ENCODE measurements around the gene PLA2G15.

DNA sequence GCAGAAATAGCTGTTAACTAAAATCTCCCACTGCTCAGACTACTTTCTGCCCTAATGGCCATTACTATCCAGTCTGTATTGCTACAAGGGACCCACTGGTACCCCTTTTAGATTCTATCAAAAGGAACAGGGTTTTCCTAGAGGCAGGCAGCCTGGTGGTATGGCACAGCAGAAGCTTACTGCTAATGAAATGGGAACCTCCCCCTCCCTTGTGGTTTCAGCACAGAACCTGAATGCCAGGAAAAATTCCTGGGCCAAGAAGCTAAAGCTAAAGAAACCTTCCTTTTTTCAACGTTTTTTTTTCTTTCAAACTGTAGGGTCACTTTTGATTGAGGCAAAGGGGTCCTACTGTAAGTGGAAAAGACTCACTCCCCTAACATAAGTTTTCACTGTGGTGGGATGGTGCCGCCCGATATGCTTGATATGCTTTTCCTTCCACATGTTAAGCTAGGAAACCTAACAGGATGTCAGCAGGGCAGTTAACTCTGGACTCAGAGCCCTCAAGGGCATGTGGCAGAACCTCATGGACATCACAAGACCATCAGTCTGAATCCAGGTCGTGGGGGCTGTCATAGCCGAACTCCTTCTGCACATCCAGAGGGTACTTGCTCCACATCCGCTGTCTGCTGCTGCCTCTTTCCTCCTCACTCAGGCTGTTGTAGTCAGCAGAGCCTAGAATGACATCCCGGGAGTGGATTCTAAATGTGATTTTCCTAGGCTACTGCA is 55.7 kb downstream of the PLA2G15 start:
- TF ChIP-seq, protein P1, sequence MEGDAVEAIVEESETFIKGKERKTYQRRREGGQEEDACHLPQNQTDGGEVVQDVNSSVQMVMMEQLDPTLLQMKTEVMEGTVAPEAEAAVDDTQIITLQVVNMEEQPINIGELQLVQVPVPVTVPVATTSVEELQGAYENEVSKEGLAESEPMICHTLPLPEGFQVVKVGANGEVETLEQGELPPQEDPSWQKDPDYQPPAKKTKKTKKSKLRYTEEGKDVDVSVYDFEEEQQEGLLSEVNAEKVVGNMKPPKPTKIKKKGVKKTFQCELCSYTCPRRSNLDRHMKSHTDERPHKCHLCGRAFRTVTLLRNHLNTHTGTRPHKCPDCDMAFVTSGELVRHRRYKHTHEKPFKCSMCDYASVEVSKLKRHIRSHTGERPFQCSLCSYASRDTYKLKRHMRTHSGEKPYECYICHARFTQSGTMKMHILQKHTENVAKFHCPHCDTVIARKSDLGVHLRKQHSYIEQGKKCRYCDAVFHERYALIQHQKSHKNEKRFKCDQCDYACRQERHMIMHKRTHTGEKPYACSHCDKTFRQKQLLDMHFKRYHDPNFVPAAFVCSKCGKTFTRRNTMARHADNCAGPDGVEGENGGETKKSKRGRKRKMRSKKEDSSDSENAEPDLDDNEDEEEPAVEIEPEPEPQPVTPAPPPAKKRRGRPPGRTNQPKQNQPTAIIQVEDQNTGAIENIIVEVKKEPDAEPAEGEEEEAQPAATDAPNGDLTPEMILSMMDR (conservative IDR thresholded peaks at IDR 0.05 in 1 of 2, IDR thresholded peaks at IDR 0.05 in 1 of 2; ENCODE audit: extremely low read depth in 1 of 2, insufficient read depth in 1 of 2, low read depth in 1 of 2, low read length in 2 of 2): no peak
- TF ChIP-seq EZH2 (IDR thresholded peaks at IDR 0.05; ENCODE audit: borderline replicate concordance, low read length): no peak

Measured in mammary epithelial cell (primary cell).